Naive thymus-derived CD4-positive, alpha-beta T cell (primary cell): ENCODE measurements around the gene NOD1. TPM values are rescaled to one million over a fixed set of nuclear protein-coding genes. Genes with fewer than 3 reads are reported as not detected.

Experiments used
- ATAC-seq: fragments of 150-1000 bp; cut with Tn5 transposase; 2 replicates; pipeline ENCODE4 v1.10.0; 2021; ENCODE audit warnings: mild to moderate bottlenecking, moderate library complexity
- CTCF ChIA-PET: fragments of 350-600 bp; sonication (Branson Sonifier 250); formaldehyde crosslinking; loops from one replicate; lab custom pipeline; 2021; ENCODE audit warnings: antibody characterized with exemption; lab: Charles Lee
- POLR2A ChIA-PET: fragments of 350-600 bp; sonication (Branson Sonifier 250); formaldehyde crosslinking; loops from one replicate; lab custom pipeline; 2021; ENCODE audit warnings: antibody characterized with exemption, inconsistent platforms; lab: Charles Lee
- DNase-seq, 9 donors: peaks; one replicate each; pipeline versions ENCODE4 v3.0.0 to v3.0.0-alpha.2; 2020 to 2022; ENCODE audit warnings: mixed read lengths in 1 of 9
- H3K27ac ChIP-seq: one replicate; pipeline ENCODE4 v1.7.0; 2013; ENCODE audit warnings: mild to moderate bottlenecking, low read depth, low read length, moderate library complexity
- H3K27me3 ChIP-seq, 2 donors: one replicate each; pipeline ENCODE4 v1.7.0; 2013; ENCODE audit warnings: low read length in 2 of 2, mild to moderate bottlenecking in 2 of 2, moderate library complexity in 2 of 2; ENCODE audit not compliant: control insufficient read depth in 2 of 2, insufficient read depth in 2 of 2
- H3K36me3 ChIP-seq, 3 experiments: 1 replicate in 2 of 3; 2 replicates in 1 of 3; pipeline ENCODE4 v1.7.0; 2013; ENCODE audit warnings: low read length in 3 of 3, mild to moderate bottlenecking in 3 of 3, moderate library complexity in 1 of 3; ENCODE audit not compliant: insufficient read depth in 3 of 3, control insufficient read depth in 2 of 3
- H3K4me1 ChIP-seq, 2 donors: one replicate each; pipeline ENCODE4 v1.7.0; 2013; ENCODE audit warnings: low read length in 2 of 2, mild to moderate bottlenecking in 2 of 2, moderate library complexity in 1 of 2; ENCODE audit not compliant: control insufficient read depth in 2 of 2, insufficient read depth in 2 of 2
- H3K4me3 ChIP-seq: 2 replicates; pipeline ENCODE4 v1.7.0; 2013; ENCODE audit warnings: mild to moderate bottlenecking, low read length
- H3K9me3 ChIP-seq, 3 experiments: 1 replicate in 2 of 3; 2 replicates in 1 of 3; pipeline ENCODE4 v1.7.0; 2013; ENCODE audit warnings: low read length in 3 of 3; ENCODE audit not compliant: control insufficient read depth in 2 of 3
- H3K27ac Mint-ChIP-seq, 9 donors: one replicate each; pipeline ENCODE4 v1.8.0; 2020 to 2022; ENCODE audit warnings: mixed read lengths in 9 of 9, mild to moderate bottlenecking in 8 of 9, moderate library complexity in 5 of 9, inconsistent platforms in 2 of 9
- H3K27me3 Mint-ChIP-seq, 5 donors: one replicate each; pipeline ENCODE4 v1.8.0; 2021 to 2022; ENCODE audit warnings: mixed read lengths in 5 of 5, mild to moderate bottlenecking in 1 of 5
- H3K36me3 Mint-ChIP-seq, 5 donors: one replicate each; pipeline ENCODE4 v1.8.0; 2020 to 2022; ENCODE audit warnings: mixed read lengths in 5 of 5, mild to moderate bottlenecking in 3 of 5, inconsistent platforms in 1 of 5
- H3K4me1 Mint-ChIP-seq, 7 donors: one replicate each; pipeline ENCODE4 v1.8.0; 2020 to 2022; ENCODE audit warnings: mixed read lengths in 7 of 7, mild to moderate bottlenecking in 3 of 7, inconsistent platforms in 1 of 7
- H3K4me3 Mint-ChIP-seq, 10 donors: one replicate each; pipeline ENCODE4 v1.8.0; 2020 to 2022; ENCODE audit warnings: mild to moderate bottlenecking in 10 of 10, mixed read lengths in 10 of 10, moderate library complexity in 6 of 10, inconsistent platforms in 2 of 10
- H3K9me3 Mint-ChIP-seq, 11 donors: one replicate each; pipeline ENCODE4 v1.8.0; 2020 to 2022; ENCODE audit warnings: mixed read lengths in 11 of 11, mild to moderate bottlenecking in 4 of 11, inconsistent platforms in 1 of 11, moderate library complexity in 1 of 11
- intact Hi-C, 2 donors: fragments of 100-400 bp; cut with micrococcal nuclease; formaldehyde crosslinking; loops; one replicate each; pipeline ENCODE4 v1.15.1; 2023
- polyA plus RNA-seq, 2 donors: library from polyadenylated mRNA; unstranded; fragments of 300-500 nt; fragmentation: Illumina TruSeq; gene quantifications; one replicate each; pipeline ENCODE4 v1.2.3, GENCODE V29; 2021
- total RNA-seq, 6 experiments: library from RNA in 5 of 6; stranded (reverse) in 5 of 6; gene quantifications; 1 replicate in 5 of 6; 2 replicates in 1 of 6; pipeline ENCODE4 v1.2.3 and lab custom pipeline; 2021 to 2026

Gene NOD1
- total and polyA plus RNA-seq, 7 experiments from 2014 or later = 6.1 to 24.6 (median 18.7) TPM

DNA sequence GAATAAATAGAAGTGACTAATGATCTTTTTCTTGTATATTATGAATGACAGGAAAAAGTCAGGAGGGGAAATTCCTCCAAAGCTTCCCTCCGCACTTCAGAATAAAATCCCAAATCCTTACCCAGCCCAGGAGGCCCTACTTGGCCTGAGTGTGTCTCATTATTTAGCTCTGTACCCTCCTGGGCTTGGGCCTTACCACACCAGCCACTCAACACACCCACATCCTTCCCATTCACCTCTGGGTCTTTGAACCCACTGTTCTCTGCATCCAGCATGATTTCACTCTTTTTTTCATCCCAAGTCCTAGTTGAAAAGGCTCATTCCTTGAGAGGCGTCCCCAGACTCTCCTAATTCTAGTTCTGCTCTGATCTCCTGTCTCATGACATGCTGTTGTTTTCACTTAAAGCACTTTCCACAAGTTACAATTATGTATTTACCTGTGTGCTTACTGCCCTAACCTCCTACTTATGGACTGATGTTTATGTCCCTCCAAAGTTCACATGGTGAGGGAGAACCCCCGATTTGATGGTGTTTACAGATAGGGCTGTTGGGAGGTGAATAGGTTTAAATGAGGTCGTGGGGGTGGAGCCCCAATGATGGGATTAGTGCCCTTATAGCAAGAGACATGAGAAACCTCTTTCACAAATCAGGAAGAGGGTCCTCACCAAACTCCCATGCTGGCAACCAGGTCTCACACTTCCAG lies 6.4 kb downstream of the NOD1 start:
- Mint-ChIP-seq H3K4me1 (peaks cover 47 to 96% (median 88%) of the 10 kb centered on the region in 7 donors), H3K27me3 (no peaks in the 10 kb centered on the region), H3K9me3 (peaks cover 0 to 3% (median 0%) of the 10 kb centered on the region in 11 donors), H3K4me3 (peak overlapping the region in 5 of 10 donors; percentile 4 to 51 (median 32)), H3K27ac (peak overlapping the region in 4 of 9 donors; percentile 4 to 62 (median 48)), H3K36me3 (peaks cover 0 to 45% (median 7%) of the 10 kb centered on the region in 5 donors)
- Histone ChIP-seq H3K36me3 (no peaks in the 10 kb centered on the region), H3K27ac (no peak overlapping the region), H3K27me3 (no peaks in the 10 kb centered on the region), H3K9me3 (no peaks in the 10 kb centered on the region), H3K4me1 (peaks cover 14 to 24% of the 10 kb centered on the region in 2 donors), H3K4me3 (no peak overlapping the region)
- intact Hi-C loops = no loop called here
- DNase-seq (no peak), ATAC-seq (no peak)
- ChIA-PET POLR2A (no interaction called here), CTCF (no interaction called here)

DNA sequence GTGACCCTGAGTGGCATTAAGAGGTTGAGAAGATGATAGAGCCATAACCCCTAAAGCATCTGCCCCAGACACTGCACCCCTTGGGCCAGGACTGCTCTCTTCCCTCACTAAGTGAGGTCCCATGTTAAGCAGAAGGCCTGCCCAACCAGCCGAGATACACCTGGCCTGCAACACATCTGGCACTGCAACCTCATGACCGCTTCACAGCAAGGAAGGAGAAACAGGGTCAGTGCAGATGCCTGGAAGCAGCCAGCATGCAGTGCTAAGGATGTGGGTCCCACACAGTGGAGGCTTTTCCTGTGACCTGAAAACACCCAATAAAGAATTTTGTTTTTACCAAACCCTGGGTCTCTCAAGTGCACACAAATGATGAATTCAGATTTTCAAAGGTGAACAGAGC lies 7.4 kb downstream of the NOD1 start:
- H3K4me1 ChIP-seq = peaks cover 4 to 22% of the 10 kb centered on the region in 2 donors
- H3K27ac Mint-ChIP-seq = peak overlapping the region in 5 of 9 donors; percentile 17 to 72 (median 57)
- H3K27ac ChIP-seq = no peak overlapping the region
- ChIA-PET POLR2A (interaction anchor here (0.6 to 0.7 kb wide), 2 partner anchors 129 to 187 kb away, joined by 3 read pairs; partner anchors contain the start of gene ZNRF2), CTCF (no interaction called here)
- H3K27me3 ChIP-seq = no peaks in the 10 kb centered on the region
- no peaks in the 10 kb centered on the region for H3K27me3 Mint-ChIP-seq
- H3K4me3 Mint-ChIP-seq = peak overlapping the region in 3 of 10 donors; percentile 20 to 46 (median 33)
- H3K4me1 Mint-ChIP-seq = peaks cover 41 to 88% (median 81%) of the 10 kb centered on the region in 7 donors
- DNase-seq (peak in 1 of 9 donors; percentile 15), ATAC-seq (no peak)
- H3K36me3 Mint-ChIP-seq = peaks cover 0 to 42% (median 7%) of the 10 kb centered on the region in 5 donors
- H3K9me3 ChIP-seq = no peaks in the 10 kb centered on the region
- H3K36me3 ChIP-seq = no peaks in the 10 kb centered on the region
- intact Hi-C loops = no loop called here
- peaks cover 0 to 3% (median 0%) of the 10 kb centered on the region in 11 donors for H3K9me3 Mint-ChIP-seq
- H3K4me3 ChIP-seq = no peak overlapping the region

DNA sequence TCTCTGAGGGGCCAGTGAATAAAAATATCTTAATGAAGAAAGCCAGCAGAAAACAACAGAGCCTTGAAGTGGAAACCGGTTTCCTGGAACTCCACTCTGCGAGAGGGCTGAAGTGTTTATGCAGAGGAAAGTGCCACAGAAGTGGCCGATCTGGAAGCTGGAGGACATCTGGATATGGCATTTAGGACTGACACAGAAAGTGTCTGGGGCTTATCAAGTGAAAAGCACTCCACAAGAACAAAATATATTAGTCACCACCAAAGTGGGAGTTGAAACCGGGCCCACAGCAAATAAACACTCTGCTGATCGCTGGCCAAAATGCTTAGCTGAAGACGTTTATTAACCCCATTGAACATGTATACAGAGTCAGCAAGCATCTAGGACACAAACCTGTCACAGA lies 7.8 kb downstream of the NOD1 start:
- no peaks in the 10 kb centered on the region for H3K27me3 Mint-ChIP-seq
- Histone ChIP-seq H3K4me1 (peaks cover 4 to 22% of the 10 kb centered on the region in 2 donors), H3K27ac (no peak overlapping the region), H3K27me3 (no peaks in the 10 kb centered on the region), H3K36me3 (no peaks in the 10 kb centered on the region), H3K9me3 (no peaks in the 10 kb centered on the region), H3K4me3 (no peak overlapping the region)
- ChIA-PET POLR2A (interaction anchor here (0.6 kb wide), 1 partner anchor 187 kb away, joined by 3 read pairs; the partner anchor contains the start of gene ZNRF2), CTCF (no interaction called here)
- H3K36me3 Mint-ChIP-seq = peaks cover 0 to 42% (median 7%) of the 10 kb centered on the region in 5 donors
- peak overlapping the region in 4 of 9 donors; percentile 17 to 72 (median 48) for H3K27ac Mint-ChIP-seq
- ATAC-seq = no peak
- peaks cover 41 to 88% (median 81%) of the 10 kb centered on the region in 7 donors for H3K4me1 Mint-ChIP-seq
- peak in 1 of 9 donors; percentile 20 for DNase-seq
- peak overlapping the region in 3 of 10 donors; percentile 20 to 46 (median 33) for H3K4me3 Mint-ChIP-seq
- peaks cover 0 to 3% (median 0%) of the 10 kb centered on the region in 11 donors for H3K9me3 Mint-ChIP-seq
- intact Hi-C loops = no loop called here

DNA sequence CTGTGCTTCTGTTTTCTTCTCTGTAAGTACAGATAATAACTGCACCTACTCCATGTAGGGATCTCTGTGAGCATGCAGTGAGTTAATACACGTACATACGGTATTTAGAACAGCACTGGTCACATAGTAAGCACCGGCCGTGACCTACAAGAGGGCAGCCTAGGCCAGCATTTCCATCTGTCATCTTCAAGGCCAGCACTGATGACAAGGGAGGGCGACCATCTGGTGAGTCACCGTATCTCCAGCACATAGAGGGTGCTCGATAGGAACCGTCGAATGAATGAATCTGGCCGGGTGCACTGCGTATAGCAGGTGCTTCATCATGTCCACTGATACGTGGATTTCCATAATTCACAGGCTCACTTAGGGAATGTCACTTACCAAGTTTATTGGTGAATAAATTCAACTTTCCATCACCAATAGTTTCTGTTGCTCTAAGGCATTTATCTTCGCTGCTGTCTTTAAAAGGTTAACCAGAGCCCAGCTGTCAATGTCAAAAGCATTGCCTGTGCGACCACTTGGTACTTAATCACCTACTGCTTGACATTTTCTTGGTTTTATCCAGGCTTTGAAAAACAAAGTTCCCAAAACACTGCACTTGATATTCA lies 8.3 kb downstream of the NOD1 start:
- no peak for ATAC-seq
- DNase-seq = peak in 1 of 9 donors; percentile 16
- Histone ChIP-seq H3K27me3 (no peaks in the 10 kb centered on the region), H3K27ac (no peak overlapping the region), H3K36me3 (no peaks in the 10 kb centered on the region), H3K4me1 (peaks cover 4 to 22% of the 10 kb centered on the region in 2 donors), H3K9me3 (no peaks in the 10 kb centered on the region), H3K4me3 (no peak overlapping the region)
- Mint-ChIP-seq H3K27ac (peak overlapping the region in 1 of 9 donors; percentile 21), H3K36me3 (peaks cover 0 to 42% (median 7%) of the 10 kb centered on the region in 5 donors), H3K4me1 (peaks cover 45 to 88% (median 76%) of the 10 kb centered on the region in 7 donors), H3K9me3 (peaks cover 0 to 3% (median 0%) of the 10 kb centered on the region in 11 donors), H3K4me3 (no peak overlapping the region), H3K27me3 (no peaks in the 10 kb centered on the region)
- intact Hi-C loops = no loop called here
- POLR2A ChIA-PET = no interaction called here
- CTCF ChIA-PET = no interaction called here

DNA sequence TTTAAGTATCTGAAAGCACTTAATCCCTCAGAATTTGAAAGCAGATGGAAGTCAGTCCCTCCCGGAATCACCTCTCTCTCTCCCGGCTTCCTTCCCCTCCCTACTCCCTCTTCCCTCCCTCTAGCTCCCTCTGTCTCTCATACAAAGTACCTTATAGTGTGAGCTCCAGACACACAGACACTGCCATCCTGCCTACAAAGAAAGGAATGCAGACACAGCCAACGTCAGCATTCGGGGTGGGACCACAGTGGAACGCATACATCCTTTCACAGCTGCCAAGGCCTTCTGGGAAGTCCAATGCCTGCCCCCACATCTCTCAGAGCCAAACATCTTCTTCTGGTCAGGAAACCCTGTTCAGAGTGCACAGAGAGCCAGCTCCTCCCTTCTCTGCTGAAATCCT lies 9.3 kb downstream of the NOD1 start:
- DNase-seq = peak in 1 of 9 donors; percentile 6
- Mint-ChIP-seq H3K9me3 (peaks cover 0 to 3% (median 0%) of the 10 kb centered on the region in 11 donors), H3K27me3 (no peaks in the 10 kb centered on the region), H3K36me3 (peaks cover 0 to 36% (median 4%) of the 10 kb centered on the region in 5 donors), H3K4me1 (peaks cover 49 to 83% (median 69%) of the 10 kb centered on the region in 7 donors), H3K4me3 (no peak overlapping the region), H3K27ac (no peak overlapping the region)
- intact Hi-C loops = no loop called here
- ATAC-seq = no peak
- Histone ChIP-seq H3K27ac (no peak overlapping the region), H3K4me1 (peaks cover 4 to 22% of the 10 kb centered on the region in 2 donors), H3K27me3 (no peaks in the 10 kb centered on the region), H3K36me3 (no peaks in the 10 kb centered on the region), H3K9me3 (no peaks in the 10 kb centered on the region), H3K4me3 (no peak overlapping the region)
- CTCF ChIA-PET = no interaction called here
- POLR2A ChIA-PET = interaction anchor here (0.7 kb wide), 1 partner anchor 9 kb away, joined by 3 read pairs; the partner anchor contains the start of gene NOD1

DNA sequence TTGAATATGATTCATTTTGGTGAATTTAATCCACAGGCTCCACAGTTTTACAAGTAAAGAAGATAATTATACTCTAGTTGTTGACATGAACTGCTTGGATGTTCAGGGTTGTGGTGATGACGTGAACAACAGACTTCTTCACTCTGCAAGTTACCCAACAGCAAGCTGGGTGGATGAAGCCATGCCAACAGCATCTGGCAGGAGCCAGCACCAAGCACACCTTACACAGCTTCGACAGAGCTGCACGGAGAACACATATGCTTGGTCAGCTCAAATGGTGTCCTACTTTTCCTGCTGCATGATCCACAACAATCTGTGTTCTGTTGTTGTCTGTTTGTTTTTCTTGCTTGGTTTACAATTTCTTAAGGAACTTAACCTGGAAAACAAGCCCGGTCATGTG lies 9.8 kb downstream of the NOD1 start:
- Histone ChIP-seq H3K27ac (no peak overlapping the region), H3K27me3 (no peaks in the 10 kb centered on the region), H3K4me3 (no peak overlapping the region), H3K4me1 (peaks cover 4 to 22% of the 10 kb centered on the region in 2 donors), H3K9me3 (no peaks in the 10 kb centered on the region), H3K36me3 (no peaks in the 10 kb centered on the region)
- ATAC-seq = no peak
- H3K36me3 Mint-ChIP-seq = peaks cover 0 to 32% (median 0%) of the 10 kb centered on the region in 5 donors
- peaks cover 50 to 82% (median 64%) of the 10 kb centered on the region in 7 donors for H3K4me1 Mint-ChIP-seq
- intact Hi-C loops = no loop called here
- H3K9me3 Mint-ChIP-seq = peaks cover 0 to 3% (median 0%) of the 10 kb centered on the region in 11 donors
- peak overlapping the region in 3 of 9 donors; percentile 16 to 36 (median 19) for H3K27ac Mint-ChIP-seq
- ChIA-PET CTCF (no interaction called here), POLR2A (interaction anchor here (0.7 kb wide), 1 partner anchor 9 kb away, joined by 3 read pairs; the partner anchor contains the start of gene NOD1)
- H3K4me3 Mint-ChIP-seq = peak overlapping the region in 2 of 10 donors; percentile 10 to 20
- no peak for DNase-seq
- no peaks in the 10 kb centered on the region for H3K27me3 Mint-ChIP-seq
